GM12878 (cell line): Measurements from ENCODE around the gene CPSF6. TPM values are rescaled to one million over a fixed set of nuclear protein-coding genes. Genes with fewer than 3 reads are reported as not detected.
A peak's percentile ranks its signal among the peaks of the same experiment; 100 is the strongest.

Source experiments
- DPF2 ChIP-seq: fragments of 450-650 bp; IDR thresholded peaks from 2 replicates; pipeline ENCODE4 v1.6.1; 2017; ENCODE audit warnings: mild to moderate bottlenecking
- IKZF2 ChIP-seq, 2 experiments: fragments of 450-650 bp; IDR thresholded peaks; 2 replicates each; pipeline ENCODE4 v1.6.1; 2017; ENCODE audit warnings: mild to moderate bottlenecking in 2 of 2, moderate library complexity in 2 of 2
- polyA plus RNA-seq, 11 experiments: library from polyadenylated mRNA; depleted of rRNA in 4 of 11; unstranded in 6 of 11; stranded (reverse) in 5 of 11; fragments of >200 nt; fragmentation: Nextera tagmentation in 4 of 11; fragmentation: Illumina TruSeq in 1 of 11; extraction: Ambion mirVana in 4 of 11; extraction: Trizol in 1 of 11; gene quantifications; 1 replicate in 1 of 11; 2 replicates in 10 of 11; pipeline versions ENCODE4 v1.2.1 to v1.2.3, GENCODE V29; 2011 to 2016; ENCODE audit warnings: inconsistent platforms in 2 of 11, missing spikeins in 2 of 11, low read depth in 1 of 11
- total RNA-seq, 4 experiments: library from RNA; depleted of rRNA in 3 of 4; stranded (reverse); fragments of >200 nt in 3 of 4; fragmentation: Illumina TruSeq in 1 of 4; extraction: Trizol in 1 of 4; gene quantifications; 2 replicates each; pipeline versions ENCODE4 v1.2.1 to v1.2.3, GENCODE V29; 2013 to 2021
- TF ChIP-seq, protein P1 (sequence below): fragments of 450-650 bp; IDR thresholded peaks from 2 replicates; pipeline ENCODE4 v1.6.1; 2017; ENCODE audit warnings: mild to moderate bottlenecking, moderate library complexity

The CPSF6 gene
- total and polyA plus RNA-seq, 10 of the 15 experiments (the other 5 are each of a cell fraction or from before 2014, with no cell fraction given): 40.9 to 150 (median 79.1) TPM

DNA sequence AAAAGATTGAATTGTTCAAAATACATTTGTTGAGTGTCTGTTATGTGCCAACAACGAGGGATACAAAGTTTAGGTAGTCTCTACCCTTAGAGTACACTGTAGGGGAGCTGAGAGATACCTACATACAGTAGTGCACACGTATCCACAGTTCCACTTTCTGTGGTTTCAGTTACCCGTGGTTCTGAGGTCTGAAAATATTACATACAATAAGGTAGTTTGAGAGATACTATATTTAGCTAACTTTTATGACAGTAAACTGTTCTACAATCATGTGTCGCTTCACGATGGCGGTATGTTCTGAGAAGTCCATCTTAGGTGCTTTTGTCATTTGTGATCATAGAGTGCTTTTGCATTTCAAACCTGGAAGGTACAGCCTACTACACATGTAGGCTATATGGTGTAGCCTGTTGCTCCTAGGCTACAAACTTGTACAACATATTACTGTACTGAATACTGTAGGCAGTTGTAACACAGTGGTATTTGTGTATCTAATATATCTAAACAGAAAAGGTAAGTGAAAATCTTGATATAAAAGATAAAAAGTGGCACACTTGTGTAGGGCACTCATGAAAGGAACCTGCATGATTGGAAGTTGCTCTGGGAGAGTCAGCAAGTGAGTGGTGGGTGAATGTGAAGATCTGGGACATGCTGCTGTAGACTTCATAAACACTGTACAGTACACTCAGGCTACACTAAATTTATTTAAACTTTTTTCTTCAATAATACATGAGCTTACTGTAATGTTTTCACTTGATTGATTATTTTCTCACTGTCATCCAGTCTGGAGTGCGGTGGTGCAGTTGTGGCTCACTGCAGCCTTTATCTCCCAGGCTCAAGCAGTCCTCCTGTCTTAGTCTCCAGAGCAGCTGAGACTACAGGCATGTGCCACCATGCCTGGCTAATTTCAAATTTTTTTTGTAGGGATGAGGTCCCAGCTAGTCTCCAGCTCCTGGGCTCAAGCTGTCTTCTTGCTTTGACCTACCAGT is 4.0 kb downstream of the CPSF6 start (continued):
- TF ChIP-seq, protein P1, sequence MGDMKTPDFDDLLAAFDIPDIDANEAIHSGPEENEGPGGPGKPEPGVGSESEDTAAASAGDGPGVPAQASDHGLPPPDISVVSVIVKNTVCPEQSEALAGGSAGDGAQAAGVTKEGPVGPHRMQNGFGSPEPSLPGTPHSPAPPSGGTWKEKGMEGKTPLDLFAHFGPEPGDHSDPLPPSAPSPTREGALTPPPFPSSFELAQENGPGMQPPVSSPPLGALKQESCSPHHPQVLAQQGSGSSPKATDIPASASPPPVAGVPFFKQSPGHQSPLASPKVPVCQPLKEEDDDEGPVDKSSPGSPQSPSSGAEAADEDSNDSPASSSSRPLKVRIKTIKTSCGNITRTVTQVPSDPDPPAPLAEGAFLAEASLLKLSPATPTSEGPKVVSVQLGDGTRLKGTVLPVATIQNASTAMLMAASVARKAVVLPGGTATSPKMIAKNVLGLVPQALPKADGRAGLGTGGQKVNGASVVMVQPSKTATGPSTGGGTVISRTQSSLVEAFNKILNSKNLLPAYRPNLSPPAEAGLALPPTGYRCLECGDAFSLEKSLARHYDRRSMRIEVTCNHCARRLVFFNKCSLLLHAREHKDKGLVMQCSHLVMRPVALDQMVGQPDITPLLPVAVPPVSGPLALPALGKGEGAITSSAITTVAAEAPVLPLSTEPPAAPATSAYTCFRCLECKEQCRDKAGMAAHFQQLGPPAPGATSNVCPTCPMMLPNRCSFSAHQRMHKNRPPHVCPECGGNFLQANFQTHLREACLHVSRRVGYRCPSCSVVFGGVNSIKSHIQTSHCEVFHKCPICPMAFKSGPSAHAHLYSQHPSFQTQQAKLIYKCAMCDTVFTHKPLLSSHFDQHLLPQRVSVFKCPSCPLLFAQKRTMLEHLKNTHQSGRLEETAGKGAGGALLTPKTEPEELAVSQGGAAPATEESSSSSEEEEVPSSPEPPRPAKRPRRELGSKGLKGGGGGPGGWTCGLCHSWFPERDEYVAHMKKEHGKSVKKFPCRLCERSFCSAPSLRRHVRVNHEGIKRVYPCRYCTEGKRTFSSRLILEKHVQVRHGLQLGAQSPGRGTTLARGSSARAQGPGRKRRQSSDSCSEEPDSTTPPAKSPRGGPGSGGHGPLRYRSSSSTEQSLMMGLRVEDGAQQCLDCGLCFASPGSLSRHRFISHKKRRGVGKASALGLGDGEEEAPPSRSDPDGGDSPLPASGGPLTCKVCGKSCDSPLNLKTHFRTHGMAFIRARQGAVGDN: 0 out of 2 replicates have a peak, but pooled peaks have one; percentile 23
- TF ChIP-seq DPF2 (peak; percentile 12; the same call in 1 of the 2 replicates), IKZF2 (IDR thresholded peaks at IDR 0.05) (no peak)
